ENCODE measurements around the gene AURKB. TPM values are rescaled to one million over a fixed set of nuclear protein-coding genes. Genes with fewer than 3 reads are reported as not detected.

AURKB gene
- total RNA-seq, 2 experiments from 2014 or later = 0.56 to 1.4 TPM

GRCh38 chr17:8226536-8227237 is 16.3 kb upstream of the AURKB start:
- H3K4me1 Mint-ChIP-seq (ENCODE audit: low read depth) = peaks cover 67% of the 10 kb centered on the region
- CTCF ChIA-PET = interaction anchor here (0.8 to 1.5 kb wide), 3 partner anchors 16 to 108 kb away, joined by 3 to 7 read pairs (median 6); partner anchors contain the start of gene ALOXE3
- H3K27me3 Mint-ChIP-seq = peaks cover 28% of the 10 kb centered on the region
- no peak for TF ChIP-seq CTCF (IDR thresholded peaks at IDR 0.05)
- H3K9me3 ChIP-seq (ENCODE audit: control insufficient read depth in 1 of 2, insufficient read depth in 1 of 2, low read length in 2 of 2) = no peaks in the 10 kb centered on the region
- H3K4me3 Mint-ChIP-seq = peak overlapping the region; percentile 63
- H3K4me1 ChIP-seq (ENCODE audit: insufficient read depth, low read length) = peaks cover 54% of the 10 kb centered on the region
- DNase-seq (peak in 5 of 14 experiments; percentile 17 to 61 (median 30)), ATAC-seq (ENCODE audit: poor library complexity) (no peak)
- peaks cover 55% of the 10 kb centered on the region for H3K36me3 ChIP-seq (ENCODE audit: insufficient read depth, low read length)
- H3K9me3 Mint-ChIP-seq = no peaks in the 10 kb centered on the region
- intact Hi-C loops (cut with DNase I, micrococcal nuclease) = loop anchor here in 1 of 2 experiments (1.0 kb wide), 1 partner anchor 21 kb away; no protein-coding TSS in a partner anchor
- H3K27ac Mint-ChIP-seq = peak overlapping the region; percentile 99
- peak overlapping the region; percentile 49 to 55 for H3K27ac ChIP-seq (ENCODE audit: low read depth in 1 of 2, low read length in 2 of 2)
- no peaks in the 10 kb centered on the region for H3K27me3 ChIP-seq (ENCODE audit: control insufficient read depth in 1 of 2, insufficient read depth in 2 of 2, low read length in 2 of 2)
- no peak overlapping the region for H3K4me3 ChIP-seq (ENCODE audit: low read length)
- H3K36me3 Mint-ChIP-seq (ENCODE audit: low read depth) = peaks cover 80% of the 10 kb centered on the region
- POLR2A ChIA-PET = interaction anchor here (0.8 to 19.8 kb wide), 15 partner anchors 16 to 404 kb away, joined by 3 to 630 read pairs (median 10); partner anchors contain the start of genes ALOXE3, AURKB, BORCS6 and CTC1

GRCh38 chr17:8225813-8226535 is 15.6 kb upstream of the AURKB start:
- peak overlapping the region; percentile 63 for H3K4me3 Mint-ChIP-seq
- Histone ChIP-seq H3K4me3 (ENCODE audit: low read length) (no peak overlapping the region), H3K27me3 (ENCODE audit: control insufficient read depth in 1 of 2, insufficient read depth in 2 of 2, low read length in 2 of 2) (no peaks in the 10 kb centered on the region), H3K36me3 (ENCODE audit: insufficient read depth, low read length) (peaks cover 48% of the 10 kb centered on the region), H3K9me3 (ENCODE audit: control insufficient read depth in 1 of 2, insufficient read depth in 1 of 2, low read length in 2 of 2) (no peaks in the 10 kb centered on the region), H3K4me1 (ENCODE audit: insufficient read depth, low read length) (peaks cover 59% of the 10 kb centered on the region), H3K27ac (ENCODE audit: low read depth in 1 of 2, low read length in 2 of 2) (peak overlapping the region; percentile 49 to 55)
- peak; percentile 52 to 88 (median 62) for DNase-seq
- H3K9me3 Mint-ChIP-seq = peaks cover 2% of the 10 kb centered on the region
- CTCF ChIA-PET = interaction anchor here (0.8 to 1.5 kb wide), 4 partner anchors 17 to 108 kb away, joined by 3 to 7 read pairs (median 4); partner anchors contain the start of genes ALOXE3 and CTC1
- peaks cover 71% of the 10 kb centered on the region for H3K4me1 Mint-ChIP-seq (ENCODE audit: low read depth)
- peak overlapping the region; percentile 99 for H3K27ac Mint-ChIP-seq
- peaks cover 80% of the 10 kb centered on the region for H3K36me3 Mint-ChIP-seq (ENCODE audit: low read depth)
- ATAC-seq (ENCODE audit: poor library complexity) = peak; percentile 11
- intact Hi-C loops (cut with DNase I, micrococcal nuclease) = loop anchor here in 1 of 2 experiments (1.0 kb wide), 1 partner anchor 21 kb away; no protein-coding TSS in a partner anchor
- TF ChIP-seq CTCF (IDR thresholded peaks at IDR 0.05) = no peak
- peaks cover 33% of the 10 kb centered on the region for H3K27me3 Mint-ChIP-seq
- POLR2A ChIA-PET = interaction anchor here (0.8 to 19.8 kb wide), 16 partner anchors 16 to 404 kb away, joined by 3 to 630 read pairs (median 10); partner anchors contain the start of genes ALOXE3, AURKB, BORCS6 and CTC1

Data from CD4-positive, alpha-beta T cell (primary cell).